ENCODE data around the gene RNF130. TPM values are rescaled to one million over a fixed set of nuclear protein-coding genes. Genes with fewer than 3 reads are reported as not detected.

The RNF130 gene
- total RNA-seq, 4 donors from 2014 or later: 34.5 to 79.5 (median 55.6) TPM

DNA sequence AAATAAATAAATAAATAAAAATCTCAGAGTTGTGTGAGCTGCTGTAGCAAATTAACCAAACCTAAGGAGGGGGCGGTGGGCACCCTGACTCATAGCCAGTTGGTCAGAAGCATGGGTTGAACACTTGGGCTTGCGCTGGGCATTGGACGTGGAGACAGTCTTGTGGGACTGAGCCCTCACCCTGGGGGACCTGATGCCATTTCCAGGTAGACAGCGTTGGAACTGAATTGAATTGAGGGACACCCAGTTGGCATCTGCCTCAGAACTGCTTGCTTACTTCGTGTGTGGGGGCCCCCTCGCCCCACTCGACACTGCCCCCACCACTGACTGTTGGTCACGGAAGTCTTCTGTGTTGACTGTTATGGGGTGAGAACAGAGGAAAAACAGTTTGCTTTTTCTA lies 144.9 kb downstream of the RNF130 start:
- no peak overlapping the region for H3K4me3 ChIP-seq
- in situ Hi-C loops (cut with MboI; ENCODE audit: low sequenced_read_pairs in 4 of 4): no loop called here
- H3K27ac ChIP-seq: no peak overlapping the region
- no peaks in the 10 kb centered on the region for H3K36me3 ChIP-seq
- intact Hi-C loops (cut with DNase I; ENCODE audit: low total_unique reads): no loop called here
- H3K4me1 ChIP-seq: no peaks in the 10 kb centered on the region
- no peak for TF ChIP-seq POLR2A (IDR thresholded peaks at IDR 0.05)
- TF ChIP-seq, protein P1, sequence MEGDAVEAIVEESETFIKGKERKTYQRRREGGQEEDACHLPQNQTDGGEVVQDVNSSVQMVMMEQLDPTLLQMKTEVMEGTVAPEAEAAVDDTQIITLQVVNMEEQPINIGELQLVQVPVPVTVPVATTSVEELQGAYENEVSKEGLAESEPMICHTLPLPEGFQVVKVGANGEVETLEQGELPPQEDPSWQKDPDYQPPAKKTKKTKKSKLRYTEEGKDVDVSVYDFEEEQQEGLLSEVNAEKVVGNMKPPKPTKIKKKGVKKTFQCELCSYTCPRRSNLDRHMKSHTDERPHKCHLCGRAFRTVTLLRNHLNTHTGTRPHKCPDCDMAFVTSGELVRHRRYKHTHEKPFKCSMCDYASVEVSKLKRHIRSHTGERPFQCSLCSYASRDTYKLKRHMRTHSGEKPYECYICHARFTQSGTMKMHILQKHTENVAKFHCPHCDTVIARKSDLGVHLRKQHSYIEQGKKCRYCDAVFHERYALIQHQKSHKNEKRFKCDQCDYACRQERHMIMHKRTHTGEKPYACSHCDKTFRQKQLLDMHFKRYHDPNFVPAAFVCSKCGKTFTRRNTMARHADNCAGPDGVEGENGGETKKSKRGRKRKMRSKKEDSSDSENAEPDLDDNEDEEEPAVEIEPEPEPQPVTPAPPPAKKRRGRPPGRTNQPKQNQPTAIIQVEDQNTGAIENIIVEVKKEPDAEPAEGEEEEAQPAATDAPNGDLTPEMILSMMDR (IDR thresholded peaks at IDR 0.05 in 4 of 5, conservative IDR thresholded peaks at IDR 0.05 in 1 of 5): no peak
- ATAC-seq (no peak), DNase-seq (no peak)
- H3K9me3 ChIP-seq: no peaks in the 10 kb centered on the region
- H3K27me3 ChIP-seq: no peaks in the 10 kb centered on the region

DNA sequence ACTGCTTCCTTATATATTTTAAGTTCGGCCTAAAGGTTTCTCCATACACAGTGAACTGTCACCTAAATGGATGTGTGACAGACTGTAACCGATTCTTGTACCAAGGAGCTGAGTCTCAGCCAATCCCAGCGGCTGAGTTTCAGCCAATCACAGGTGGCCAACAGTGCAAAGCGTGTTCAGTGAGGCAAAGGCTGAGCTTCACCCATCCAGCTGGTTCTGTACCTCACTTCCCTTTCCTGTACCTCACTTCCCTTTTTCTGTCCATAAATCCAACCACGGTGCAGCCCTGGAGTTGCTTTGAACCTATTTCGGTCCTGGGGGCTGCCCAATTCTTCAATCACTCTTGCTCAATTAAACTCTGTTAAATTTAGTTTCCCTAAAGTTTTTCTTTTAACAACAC lies 148.1 kb downstream of the RNF130 start:
- no peak overlapping the region for H3K4me3 ChIP-seq
- ATAC-seq (no peak), DNase-seq (no peak)
- H3K27ac ChIP-seq: no peak overlapping the region
- no peak for TF ChIP-seq POLR2A (IDR thresholded peaks at IDR 0.05)
- H3K27me3 ChIP-seq: no peaks in the 10 kb centered on the region
- intact Hi-C loops (cut with DNase I; ENCODE audit: low total_unique reads) (no loop called here), in situ Hi-C loops (cut with MboI; ENCODE audit: low sequenced_read_pairs in 4 of 4) (loop anchor here in 1 of 4 donors (25.0 kb wide), 1 partner anchor 164 kb away; no protein-coding TSS in a partner anchor)
- no peaks in the 10 kb centered on the region for H3K4me1 ChIP-seq
- H3K36me3 ChIP-seq: no peaks in the 10 kb centered on the region
- H3K9me3 ChIP-seq: no peaks in the 10 kb centered on the region

DNA sequence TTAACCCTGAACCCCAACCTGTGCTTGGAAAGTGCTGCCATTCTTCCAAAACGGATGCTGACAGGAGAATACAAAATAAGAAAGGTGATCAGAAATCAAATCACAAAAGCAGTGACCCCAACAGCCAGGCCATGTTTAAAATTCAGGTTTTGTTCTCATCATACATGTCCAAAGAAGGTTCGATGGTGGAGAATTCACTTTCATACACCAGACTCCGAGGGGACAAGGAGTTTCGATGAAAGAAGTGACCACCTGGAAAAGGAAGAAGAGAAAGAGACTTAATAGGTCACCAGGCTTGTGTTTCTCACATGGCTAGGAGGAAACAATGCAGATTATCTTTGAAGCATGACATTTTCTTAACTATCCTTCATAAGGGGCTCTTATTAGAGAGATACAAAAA lies 151.4 kb downstream of the RNF130 start:
- DNase-seq (no peak), ATAC-seq (no peak)
- no peak overlapping the region for H3K4me3 ChIP-seq
- TF ChIP-seq, protein P1 (IDR thresholded peaks at IDR 0.05 in 4 of 5, conservative IDR thresholded peaks at IDR 0.05 in 1 of 5): no peak
- TF ChIP-seq POLR2A (IDR thresholded peaks at IDR 0.05): no peak
- H3K9me3 ChIP-seq: no peaks in the 10 kb centered on the region
- H3K27ac ChIP-seq: no peak overlapping the region
- no peaks in the 10 kb centered on the region for H3K36me3 ChIP-seq
- intact Hi-C loops (cut with DNase I; ENCODE audit: low total_unique reads): no loop called here
- in situ Hi-C loops (cut with MboI; ENCODE audit: low sequenced_read_pairs in 4 of 4): loop anchor here in 1 of 4 donors (25.0 kb wide), 1 partner anchor 167 kb away; no protein-coding TSS in a partner anchor
- no peaks in the 10 kb centered on the region for H3K4me1 ChIP-seq
- H3K27me3 ChIP-seq: no peaks in the 10 kb centered on the region

DNA sequence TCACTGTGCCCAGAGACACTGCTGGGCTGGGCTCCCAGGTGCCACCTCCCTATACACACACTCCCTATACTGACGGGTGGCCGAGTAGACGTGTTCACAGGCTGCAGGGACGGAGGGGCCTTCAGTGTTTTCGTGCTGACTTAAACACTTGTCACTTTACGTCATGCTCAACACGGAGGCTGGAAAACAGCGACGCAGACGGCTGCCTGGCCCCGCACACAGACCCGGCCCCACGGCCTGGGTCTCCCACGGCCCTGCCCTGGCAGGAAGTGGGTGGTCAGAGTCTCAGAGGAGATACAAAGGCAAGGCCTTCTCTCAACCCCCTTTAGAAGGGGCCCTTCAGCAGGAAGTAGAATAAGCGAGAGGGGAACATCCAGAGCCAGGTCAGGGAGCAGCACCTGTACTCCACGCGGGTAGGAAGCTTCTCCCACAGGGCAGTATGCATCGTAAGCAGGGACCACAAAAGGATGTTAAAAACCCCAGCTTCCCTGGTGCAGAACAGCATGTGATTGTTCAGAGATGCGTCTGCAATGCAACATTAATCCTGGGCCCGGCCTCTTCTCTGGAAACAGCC lies 152.0 kb downstream of the RNF130 start:
- no peak overlapping the region for H3K4me3 ChIP-seq
- peaks cover under 1% of the 10 kb centered on the region in 2 donors for H3K4me1 ChIP-seq
- H3K27me3 ChIP-seq: no peaks in the 10 kb centered on the region
- no peaks in the 10 kb centered on the region for H3K9me3 ChIP-seq
- no peak overlapping the region for H3K27ac ChIP-seq
- DNase-seq (no peak), ATAC-seq (no peak)
- TF ChIP-seq, protein P1 (IDR thresholded peaks at IDR 0.05 in 4 of 5, conservative IDR thresholded peaks at IDR 0.05 in 1 of 5): no peak
- no peak for TF ChIP-seq POLR2A (IDR thresholded peaks at IDR 0.05)
- intact Hi-C loops (cut with DNase I; ENCODE audit: low total_unique reads): no loop called here
- in situ Hi-C loops (cut with MboI; ENCODE audit: low sequenced_read_pairs in 4 of 4): loop anchor here in 1 of 4 donors (25.0 kb wide), 1 partner anchor 168 kb away; no protein-coding TSS in a partner anchor
- no peaks in the 10 kb centered on the region for H3K36me3 ChIP-seq

DNA sequence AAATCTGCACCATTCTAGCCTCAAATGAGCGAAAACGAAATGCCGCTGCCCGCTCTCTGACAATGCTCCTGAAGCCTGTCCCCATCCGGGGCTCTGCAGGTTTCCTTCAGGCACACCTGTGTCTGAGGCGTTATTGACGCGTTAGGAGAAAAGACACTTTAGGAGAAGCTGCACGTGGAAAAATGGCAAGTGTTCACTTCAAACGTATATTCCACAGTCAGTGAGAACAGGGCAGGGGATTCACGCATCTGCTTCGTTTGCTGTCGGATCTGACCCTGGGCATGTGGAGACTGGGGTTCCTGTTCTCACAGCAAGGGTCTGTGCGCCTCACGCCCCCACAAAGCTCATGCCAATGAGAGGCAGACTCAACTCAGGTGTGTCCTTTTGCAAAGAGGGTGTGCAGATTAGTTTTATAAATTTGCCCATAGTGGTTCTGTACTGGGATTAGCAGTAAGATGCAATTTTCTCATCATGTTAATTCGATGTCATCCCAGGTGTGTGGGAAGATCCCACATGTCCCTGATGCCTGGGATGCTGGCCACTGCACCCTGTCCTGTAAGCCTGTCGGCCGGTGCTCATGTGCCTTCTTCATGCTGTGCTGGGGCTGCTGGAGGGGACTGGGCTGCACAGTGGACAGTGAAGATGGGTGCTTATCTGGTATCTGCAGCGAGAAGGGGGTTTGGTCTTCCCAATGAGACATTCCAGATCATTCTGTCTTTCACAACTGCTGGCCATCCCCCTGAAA lies 152.6 kb downstream of the RNF130 start:
- in situ Hi-C loops (cut with MboI; ENCODE audit: low sequenced_read_pairs in 4 of 4): loop anchor here in 1 of 4 donors (25.0 kb wide), 1 partner anchor 168 kb away; no protein-coding TSS in a partner anchor
- TF ChIP-seq, protein P1 (IDR thresholded peaks at IDR 0.05 in 4 of 5, conservative IDR thresholded peaks at IDR 0.05 in 1 of 5): no peak
- TF ChIP-seq POLR2A (IDR thresholded peaks at IDR 0.05): no peak
- DNase-seq: no peak
- H3K27me3 ChIP-seq: no peaks in the 10 kb centered on the region
- no peak for ATAC-seq
- no peak overlapping the region for H3K4me3 ChIP-seq
- no peaks in the 10 kb centered on the region for H3K36me3 ChIP-seq
- no peak overlapping the region for H3K27ac ChIP-seq
- H3K9me3 ChIP-seq: no peaks in the 10 kb centered on the region
- intact Hi-C loops (cut with DNase I; ENCODE audit: low total_unique reads): no loop called here
- H3K4me1 ChIP-seq: peaks cover 3 to 7% of the 10 kb centered on the region in 2 donors

All from gastrocnemius medialis (tissue), 4 donors.